ENCODE measurements around the gene SOX12.
"Not testable (repeated sequence)": the region's sequence is repeated elsewhere in the genome, so short reads cannot be mapped to it uniquely, and the experiment has no call there.

Gene SOX12

GRCh38 chr20:328975-329695, 3.8 kb downstream of the SOX12 start:
- DNase-seq (ENCODE audit: low read depth): no peak

DNA sequence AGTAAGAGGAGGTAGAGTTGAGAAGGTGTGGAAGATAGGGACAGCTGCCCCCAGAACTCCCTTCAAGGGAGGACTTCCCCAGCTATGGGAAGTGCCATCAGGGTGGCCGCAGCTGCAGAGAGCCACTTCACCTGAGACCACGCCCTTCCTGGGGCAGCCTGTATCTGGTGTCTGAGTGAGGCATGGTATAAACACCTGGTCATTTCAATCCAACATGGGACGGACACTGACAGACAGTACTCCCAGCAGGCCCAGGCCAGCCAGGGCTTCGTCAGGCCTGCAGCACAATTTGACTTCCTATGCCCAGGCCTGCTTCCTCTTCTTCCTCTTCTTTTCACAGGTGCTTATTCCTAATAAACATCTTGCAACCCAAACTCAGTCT, 4.5 kb downstream of the SOX12 start:
- DNase-seq (ENCODE audit: low read depth): no peak

DNA sequence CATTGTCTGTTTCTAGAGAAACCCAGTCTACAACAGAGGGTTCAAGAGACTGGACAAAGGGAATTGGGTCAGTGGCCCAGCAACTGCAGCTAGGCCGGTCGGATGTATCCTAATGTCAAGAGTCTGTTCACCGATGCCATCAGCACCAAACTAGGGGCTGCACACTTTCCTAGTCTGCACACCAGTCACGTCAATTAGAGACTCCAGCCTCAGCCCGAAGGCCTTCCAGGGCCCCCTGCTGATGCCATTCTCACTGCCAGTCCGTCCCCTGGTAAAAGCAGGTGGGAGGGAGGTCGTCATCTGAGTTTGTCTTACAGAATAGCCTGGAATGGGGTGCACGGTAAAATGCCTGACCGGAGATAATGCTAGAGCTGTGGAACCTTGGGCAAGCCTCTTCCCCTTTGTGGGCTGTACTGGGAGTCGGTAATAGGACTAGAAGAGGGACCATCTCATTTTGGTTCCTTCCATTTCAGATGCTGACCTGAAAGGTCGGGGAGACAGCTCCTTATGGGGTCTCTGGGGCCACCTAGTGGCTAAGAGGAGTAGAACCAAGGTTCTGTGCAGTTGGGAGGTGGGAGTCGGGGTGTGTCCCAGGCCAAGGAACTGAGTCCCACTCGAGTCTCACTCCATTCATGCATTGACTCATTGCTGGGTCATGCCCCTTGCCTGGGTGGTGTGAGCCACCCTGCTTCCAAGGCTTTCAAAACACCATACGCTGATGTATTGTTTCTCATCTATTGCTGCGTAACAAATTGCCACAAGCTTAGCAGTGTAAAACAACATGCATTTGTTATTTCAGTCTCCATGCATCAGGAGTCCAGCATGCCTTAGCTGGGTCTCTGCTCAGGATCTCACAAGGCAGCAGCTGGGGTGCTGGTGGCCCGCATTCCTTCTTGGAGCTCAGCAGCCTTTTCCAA, 5.1 kb downstream of the SOX12 start:
- DNase-seq (ENCODE audit: low read depth): no peak

DNA sequence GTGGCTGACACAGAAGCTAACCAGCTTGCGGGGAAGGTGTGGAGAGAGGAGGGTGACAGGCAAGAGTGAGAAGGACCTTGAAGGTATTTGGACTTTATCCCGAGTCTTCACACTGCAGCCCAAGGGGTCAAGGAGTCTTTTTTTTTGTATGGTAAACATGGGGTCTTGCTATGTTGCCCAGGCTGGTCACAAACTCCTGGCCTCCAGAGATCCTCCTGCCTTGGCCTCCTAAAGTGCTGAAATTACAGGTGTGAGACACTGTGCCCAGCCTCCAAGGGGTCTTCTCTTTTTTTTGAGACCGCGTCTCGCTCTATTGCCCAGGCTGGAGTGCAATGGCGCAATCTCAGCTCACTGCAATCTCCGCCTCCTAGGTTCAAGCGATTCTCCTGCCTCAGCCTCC, 9.2 kb downstream of the SOX12 start:
- DNase-seq (ENCODE audit: low read depth): no peak

- DNase-seq (ENCODE audit: low read depth): not testable (repeated sequence)
Observed at GRCh38 chr20:336040-336439, 10.7 kb downstream of the SOX12 start.

- no peak for DNase-seq (ENCODE audit: low read depth)
Observed at GRCh38 chr20:341682-342081, 16.3 kb downstream of the SOX12 start.

GRCh38 chr20:343107-343506, 17.8 kb downstream of the SOX12 start:
- no peak for DNase-seq (ENCODE audit: low read depth)

- DNase-seq (ENCODE audit: low read depth): no peak
Observed at GRCh38 chr20:346033-346639, 20.8 kb downstream of the SOX12 start.

DNA sequence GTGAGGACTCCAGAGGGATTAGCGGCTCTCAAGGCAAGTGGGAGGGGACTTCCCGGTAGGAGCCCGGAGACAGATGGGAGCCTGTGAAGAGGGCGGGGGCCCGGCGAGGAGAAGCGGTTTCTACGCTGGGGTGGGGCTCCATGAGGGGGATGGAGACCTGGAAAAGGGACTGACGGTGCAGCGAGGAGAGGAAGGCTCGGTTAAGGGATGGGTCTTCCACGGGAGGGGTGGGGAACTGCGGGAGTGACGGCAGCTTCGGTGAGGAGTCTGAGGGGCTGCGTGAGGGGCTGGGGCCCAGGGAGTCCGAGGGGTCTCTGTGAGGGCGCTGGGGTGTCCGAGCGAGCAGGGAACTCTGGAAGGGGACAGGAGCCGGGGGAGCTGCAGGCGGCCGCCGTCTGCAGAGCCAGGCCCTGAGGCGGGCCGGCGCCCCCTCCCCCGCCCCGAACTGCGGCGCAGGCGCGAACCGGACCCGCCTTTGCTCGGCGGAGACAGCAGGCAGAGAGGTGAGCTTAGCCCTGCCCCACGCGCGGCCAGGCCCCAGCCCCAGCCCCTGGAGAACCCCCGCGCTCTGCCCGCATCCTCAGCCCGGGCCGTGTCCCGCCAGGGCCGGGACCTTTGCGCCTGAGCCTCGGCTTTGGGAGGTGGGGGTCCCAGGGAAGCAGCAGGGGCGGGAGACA, 21.4 kb downstream of the SOX12 start, which contains the start of gene NRSN2:
Gene NRSN2 (plus strand): TSS at position 472 of the 677 bp plus-strand sequence. CDS start 2,533 bp downstream, outside the sequence.
- DNase-seq (ENCODE audit: low read depth): no peak

DNA sequence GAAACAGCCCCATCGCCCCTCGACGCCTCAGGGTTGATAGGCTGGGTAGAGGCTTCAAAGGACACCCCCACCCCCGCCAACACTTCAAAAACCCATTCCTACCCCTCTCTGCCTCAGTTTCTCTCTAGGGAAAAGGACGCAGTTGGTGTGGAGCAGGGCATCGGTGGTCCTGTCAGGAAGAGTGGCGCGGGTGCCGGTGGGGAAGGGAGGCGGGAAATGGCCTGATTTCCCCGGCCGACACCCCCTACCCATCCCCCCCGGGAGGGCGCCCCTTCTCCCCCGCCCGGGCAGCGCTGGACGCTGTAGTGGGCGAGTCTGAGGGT, 21.9 kb downstream of the SOX12 start:
- DNase-seq (ENCODE audit: low read depth): no peak

- DNase-seq (ENCODE audit: low read depth): no peak
Observed at GRCh38 chr20:347640-348484, 22.5 kb downstream of the SOX12 start.

GRCh38 chr20:348972-349841, 23.9 kb downstream of the SOX12 start:
- no peak for DNase-seq (ENCODE audit: low read depth)

- DNase-seq (ENCODE audit: low read depth): no peak
Observed at GRCh38 chr20:353166-353565, 27.8 kb downstream of the SOX12 start.

DNA sequence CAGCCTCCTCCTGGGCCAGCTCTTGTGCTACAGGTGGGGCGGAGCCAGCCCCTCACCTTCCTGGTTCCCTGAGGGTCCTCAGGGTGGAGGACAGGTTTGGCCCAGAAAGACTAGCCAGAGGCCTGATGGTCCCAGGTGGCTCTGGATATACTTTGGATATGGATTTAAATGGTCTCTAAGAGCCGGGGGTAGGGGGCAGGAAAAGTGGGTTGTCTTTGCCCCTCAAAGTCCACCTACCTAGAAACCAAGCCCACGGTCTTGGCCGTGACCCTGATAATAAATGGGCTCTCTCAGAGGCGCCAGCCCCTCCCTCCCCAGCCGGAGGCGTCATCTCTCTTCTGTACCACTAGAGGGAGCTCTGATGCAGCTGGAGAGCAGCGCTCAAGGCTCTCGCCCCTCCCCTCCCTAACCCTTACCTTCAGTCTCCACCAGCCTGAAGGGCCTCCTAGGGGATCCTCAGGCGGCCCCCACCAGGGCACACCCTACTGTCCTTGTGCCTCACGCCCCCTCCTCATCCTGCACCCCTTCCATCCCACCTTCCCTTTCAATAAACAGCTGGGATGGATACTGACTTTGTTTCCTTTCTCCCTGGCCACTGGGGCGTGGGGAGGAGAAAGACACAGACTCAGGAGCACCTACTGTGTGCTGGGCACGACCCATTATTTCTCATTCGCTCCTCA, 29.1 kb downstream of the SOX12 start:
- DNase-seq (ENCODE audit: low read depth): peak; percentile 64

DNA sequence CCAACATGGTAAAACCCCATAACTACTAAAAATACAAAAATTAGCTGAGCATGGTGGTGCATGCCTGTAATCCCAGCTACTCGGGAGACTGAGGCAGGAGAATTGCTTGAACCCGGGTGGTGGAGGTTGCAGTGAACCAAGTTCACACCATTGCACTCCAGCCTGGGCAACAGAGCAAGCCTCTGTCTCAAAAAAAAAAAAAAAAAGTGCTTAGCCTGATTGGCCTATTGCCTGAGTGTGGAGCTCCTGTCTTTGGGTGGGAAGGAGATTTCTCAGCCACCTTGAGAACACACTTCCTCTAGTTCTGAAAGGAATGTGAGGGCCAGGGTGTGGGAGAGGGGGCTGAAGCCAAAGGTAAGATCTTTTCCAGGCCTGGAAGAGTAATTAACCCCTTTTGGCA, 30.8 kb downstream of the SOX12 start:
- DNase-seq (ENCODE audit: low read depth): not testable (repeated sequence)

DNA sequence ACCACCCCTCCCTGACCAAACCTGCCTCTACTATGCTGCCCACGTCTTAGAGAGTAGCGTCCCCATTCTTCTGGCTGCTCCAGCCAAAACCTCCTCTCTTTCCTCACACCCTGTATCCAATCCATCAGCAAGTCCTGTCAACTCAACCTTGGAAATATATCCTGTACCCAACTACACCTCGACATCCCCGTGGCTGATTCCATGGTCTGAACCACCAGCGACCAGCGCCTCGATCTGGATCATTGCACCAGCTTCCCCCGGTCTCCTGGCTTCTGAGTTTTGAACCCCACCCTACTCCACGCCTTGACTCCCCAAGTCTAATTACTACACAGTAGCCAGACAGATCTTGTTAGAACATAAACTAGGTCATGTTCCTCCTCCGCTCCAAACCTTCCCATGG, 31.4 kb downstream of the SOX12 start:
- no peak for DNase-seq (ENCODE audit: low read depth)

DNA sequence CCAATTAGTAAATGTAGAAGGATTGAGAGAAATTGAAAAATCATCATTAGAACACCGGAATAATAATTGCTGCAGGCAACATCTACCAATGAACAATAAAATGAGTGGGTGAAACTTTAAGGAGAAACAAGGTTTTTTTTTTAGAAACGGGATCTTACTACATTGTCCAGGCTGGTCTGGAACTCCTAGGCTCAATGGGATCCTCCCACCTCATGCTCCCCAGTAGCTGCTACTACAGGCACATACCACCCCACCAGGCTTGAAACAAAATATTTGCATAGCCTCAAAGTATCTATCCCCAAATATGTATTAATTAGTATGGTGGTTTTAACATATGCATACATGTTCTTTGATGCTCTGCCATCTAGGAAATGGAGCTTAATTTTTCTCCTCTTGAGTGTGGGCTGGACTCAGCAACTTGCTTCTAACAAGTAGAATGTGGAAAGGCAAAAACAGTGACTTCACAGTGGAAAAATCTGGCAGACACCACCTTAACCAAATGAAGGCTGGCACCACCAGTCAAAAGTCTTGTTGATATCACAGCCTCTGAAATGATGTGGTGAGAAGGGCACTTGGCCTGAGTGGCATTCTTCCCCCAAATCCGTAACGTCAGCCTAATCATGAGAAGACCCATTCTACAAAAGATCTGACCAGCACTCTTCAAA, 33.7 kb downstream of the SOX12 start:
- DNase-seq (ENCODE audit: low read depth): no peak

DNA sequence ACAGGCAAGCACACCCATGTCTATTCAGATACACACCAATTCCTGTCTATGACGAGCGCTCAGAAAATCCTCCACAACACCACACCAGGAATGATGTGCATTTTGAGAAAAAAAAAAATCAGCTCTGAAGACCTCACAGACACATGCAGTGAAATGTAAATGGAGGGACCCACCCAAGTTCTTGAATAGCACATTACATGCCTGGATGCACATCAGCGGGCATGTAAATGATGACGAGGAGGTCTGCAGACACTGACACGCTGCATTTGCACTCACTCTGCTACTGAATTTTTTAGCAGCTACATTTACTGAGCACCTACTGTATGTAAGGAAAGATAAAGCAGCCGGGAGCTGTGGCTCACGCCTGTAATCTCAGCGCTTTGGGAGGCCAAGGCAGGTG, 36.2 kb downstream of the SOX12 start:
- no peak for DNase-seq (ENCODE audit: low read depth)
